Measurements from ENCODE around the gene ARHGAP25.

The ARHGAP25 gene

DNA sequence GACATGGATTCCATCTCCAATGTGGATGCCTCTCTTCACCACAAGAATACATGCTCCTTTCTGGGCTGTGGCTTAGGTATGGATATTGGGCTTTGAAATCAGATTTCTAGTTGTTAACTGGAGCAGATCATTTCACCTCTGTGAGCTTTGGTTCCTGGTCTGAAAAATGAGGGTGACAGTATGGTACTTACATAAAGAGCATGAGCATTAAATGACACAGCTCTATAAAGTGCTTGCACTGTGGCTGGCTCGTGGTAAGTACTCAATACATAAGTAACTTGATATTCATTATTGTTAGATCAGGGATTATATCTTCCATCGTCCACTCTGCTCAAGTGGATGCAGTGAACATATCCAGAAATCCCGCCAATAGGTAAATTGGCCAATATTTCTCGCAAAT is 33.4 kb downstream of the ARHGAP25 start:
- no peak for FAIRE-seq

GRCh38 chr2:68768461-68768860 is 33.9 kb downstream of the ARHGAP25 start:
- FAIRE-seq: no peak

- no peak for FAIRE-seq
These were observed 34.3 kb downstream of the ARHGAP25 start for GRCh38 chr2:68768951-68769350.

DNA sequence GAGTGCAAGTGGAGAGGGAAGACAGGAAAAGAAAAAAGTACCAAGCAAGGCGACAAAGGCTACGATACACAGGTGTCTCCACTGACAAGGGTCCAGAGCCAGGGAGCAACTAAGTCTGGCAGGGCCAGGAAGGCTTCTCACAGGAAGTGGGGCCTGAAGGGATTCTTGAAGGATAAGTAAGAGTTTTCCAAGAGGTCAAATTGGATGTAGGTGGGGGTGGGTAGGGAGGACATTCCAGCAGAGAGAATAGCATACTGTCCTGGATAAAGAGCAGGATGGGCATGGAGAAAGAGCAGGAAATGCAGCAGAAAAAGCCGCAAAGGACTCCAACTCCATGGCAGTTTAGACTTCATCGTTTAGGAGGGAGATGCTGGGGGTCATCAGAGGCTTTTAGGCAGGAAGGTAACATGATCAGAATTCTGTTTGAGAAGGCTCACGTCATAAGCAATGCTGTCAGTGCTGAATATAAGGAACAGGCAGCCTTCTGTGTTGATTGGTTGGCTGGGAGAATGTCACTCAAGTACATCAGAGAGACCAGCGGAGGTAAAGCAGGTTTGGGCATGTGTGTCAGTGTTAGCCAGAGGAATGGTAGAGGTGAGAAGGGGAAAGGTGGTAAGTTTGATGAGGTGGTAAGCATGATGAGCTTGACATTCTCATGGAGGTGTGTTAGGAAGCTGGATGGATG is 35.1 kb downstream of the ARHGAP25 start:
- FAIRE-seq: no peak

GRCh38 chr2:68770271-68771111 is 35.9 kb downstream of the ARHGAP25 start:
- no peak for FAIRE-seq

GRCh38 chr2:68771211-68771751 is 36.7 kb downstream of the ARHGAP25 start:
- FAIRE-seq: no peak

DNA sequence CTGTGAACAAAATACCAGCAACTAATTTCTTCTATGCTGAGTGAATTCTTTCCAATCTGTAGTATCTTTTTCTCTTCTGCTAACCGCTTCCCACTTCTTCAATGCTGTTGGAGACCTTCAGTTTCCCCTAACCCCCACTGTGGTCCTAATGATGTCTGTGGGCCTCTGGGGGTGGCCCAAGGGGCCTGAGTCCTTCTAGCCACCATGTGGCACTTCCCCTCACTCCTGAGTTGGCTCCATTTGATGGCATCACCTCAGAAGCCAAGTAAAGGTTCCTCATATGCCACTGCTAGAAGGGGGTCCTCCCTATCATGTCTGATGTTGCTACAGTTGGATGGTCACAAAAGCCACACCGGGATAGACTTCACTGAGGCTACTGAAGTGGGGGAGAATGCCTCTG is 37.5 kb downstream of the ARHGAP25 start:
- FAIRE-seq: no peak

GRCh38 chr2:68774569-68775271 is 40.1 kb downstream of the ARHGAP25 start:
- FAIRE-seq: no peak

DNA sequence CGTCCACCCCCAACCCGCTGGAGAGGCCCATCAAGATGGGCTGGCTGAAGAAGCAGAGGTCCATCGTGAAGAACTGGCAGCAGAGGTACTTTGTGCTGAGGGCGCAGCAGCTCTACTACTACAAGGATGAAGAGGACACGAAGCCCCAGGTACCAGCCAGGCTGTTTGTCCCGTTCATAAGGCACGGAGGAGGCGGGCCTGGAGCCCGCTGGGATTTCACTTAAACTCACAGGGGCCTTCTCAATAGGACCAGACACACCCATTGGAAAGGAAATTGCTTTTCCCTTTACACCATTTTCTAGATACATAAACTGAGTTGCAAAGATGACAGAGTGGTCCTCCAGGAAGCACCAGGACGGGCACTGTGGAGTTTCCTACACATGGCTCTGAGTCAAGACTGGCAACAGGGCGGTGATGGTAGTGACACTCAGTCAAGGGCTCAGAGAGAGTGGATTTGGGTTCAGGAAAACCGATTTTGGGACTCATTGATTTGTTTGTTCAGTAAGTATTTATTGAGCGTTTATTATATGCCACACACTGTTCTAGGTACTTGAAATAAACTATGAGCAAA is 40.7 kb downstream of the ARHGAP25 start:
- FAIRE-seq: no peak

GRCh38 chr2:68776124-68776523 is 41.5 kb downstream of the ARHGAP25 start:
- FAIRE-seq: no peak

DNA sequence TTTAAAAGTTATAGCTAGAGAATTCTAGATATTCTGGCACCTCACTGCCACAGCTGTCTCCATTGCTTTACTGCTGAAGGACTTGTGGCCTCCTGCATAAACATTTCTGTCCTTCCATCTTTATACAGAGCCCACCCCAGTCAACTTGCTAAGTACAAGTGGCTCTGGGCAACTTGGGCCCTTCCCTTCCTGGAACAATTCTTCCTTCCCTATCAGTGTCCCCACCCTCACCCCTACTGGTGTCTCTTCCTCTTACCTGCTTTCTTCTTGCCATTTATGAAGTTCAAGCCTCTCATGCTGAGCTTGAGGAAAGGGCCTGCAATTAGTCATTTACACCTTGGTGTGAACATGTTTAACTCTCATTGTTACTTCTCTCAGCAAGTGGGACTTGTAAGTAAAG is 45.0 kb downstream of the ARHGAP25 start:
- no peak for FAIRE-seq

DNA sequence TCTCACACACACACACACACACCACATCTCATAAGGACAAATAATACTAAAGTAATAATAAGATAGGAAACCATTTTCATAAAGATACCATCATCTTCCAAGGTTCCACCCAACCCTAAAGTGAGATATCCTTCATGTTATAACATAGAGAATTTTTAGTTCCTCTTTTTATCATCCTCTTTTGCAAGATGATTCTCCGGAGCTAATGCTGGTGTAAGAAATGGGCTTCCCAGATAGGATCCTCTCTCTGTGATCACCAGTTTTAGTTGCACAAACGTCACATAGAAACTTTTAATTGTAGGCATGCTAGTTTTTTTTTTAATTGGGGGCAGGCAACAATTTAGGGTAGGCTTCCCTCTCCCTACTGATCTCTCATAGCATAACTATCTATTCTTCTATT is 49.6 kb downstream of the ARHGAP25 start:
- no peak for FAIRE-seq

DNA sequence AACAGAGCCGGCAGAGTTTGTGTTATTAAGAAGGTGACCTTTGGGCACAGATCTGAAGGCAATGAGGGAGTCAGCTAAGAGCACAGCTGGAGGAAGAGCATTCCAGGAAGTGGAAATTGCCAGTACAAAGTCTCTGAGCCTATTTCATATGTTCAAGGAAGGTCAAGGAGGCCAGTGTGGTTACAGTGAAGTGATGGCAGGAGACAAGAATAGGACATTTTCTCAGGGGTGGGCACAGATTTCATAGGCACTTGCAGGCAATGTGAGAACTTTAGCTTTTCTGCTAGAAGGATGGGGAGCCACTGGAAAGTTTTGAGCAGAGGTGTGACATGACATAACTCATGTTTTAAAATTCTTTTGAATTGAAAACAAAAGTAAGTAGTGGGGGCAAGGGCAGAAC is 50.3 kb downstream of the ARHGAP25 start:
- FAIRE-seq: no peak

DNA sequence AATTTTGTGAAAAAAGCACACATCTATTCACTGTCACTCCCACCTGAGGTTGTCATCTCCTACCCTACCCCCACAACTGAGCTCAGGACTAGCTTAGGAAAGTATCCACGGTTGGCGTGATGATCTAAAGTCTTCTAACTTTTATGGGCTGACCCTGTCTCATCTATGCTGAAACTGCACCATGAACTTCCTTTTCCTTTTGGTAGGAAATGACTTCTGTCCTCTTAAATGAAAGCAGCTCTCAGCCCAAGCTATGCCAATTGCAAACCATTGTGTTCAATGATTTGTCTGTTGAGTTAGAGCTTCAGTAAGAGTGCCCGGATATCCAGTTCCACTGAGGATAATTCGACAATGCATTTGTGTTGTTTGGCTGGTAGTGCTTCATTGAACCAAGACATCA is 52.7 kb downstream of the ARHGAP25 start:
- FAIRE-seq: no peak

DNA sequence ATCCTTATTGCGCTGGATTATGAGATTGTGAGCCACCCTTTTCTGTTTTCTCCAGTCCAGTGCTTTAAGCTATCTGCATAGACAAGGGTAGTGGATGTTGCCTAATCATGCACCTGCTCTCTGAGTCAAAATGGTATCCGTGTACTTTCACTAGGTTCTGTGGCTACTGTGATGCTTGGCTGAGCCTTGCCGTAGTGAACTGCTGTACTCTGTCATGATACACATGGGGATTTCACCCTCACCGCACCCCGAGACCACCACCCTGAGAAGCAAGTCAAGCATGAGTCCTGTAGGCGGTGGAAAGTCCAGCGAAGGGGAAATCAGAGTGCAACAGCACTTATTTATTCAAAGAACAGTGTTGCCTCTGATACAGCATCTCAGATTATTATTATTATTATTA is 55.0 kb downstream of the ARHGAP25 start:
- no peak for FAIRE-seq

- FAIRE-seq: no peak
These were observed 56.0 kb downstream of the ARHGAP25 start for GRCh38 chr2:68790600-68790999.

- FAIRE-seq: no peak
These were observed 57.3 kb downstream of the ARHGAP25 start for GRCh38 chr2:68791914-68792313.

DNA sequence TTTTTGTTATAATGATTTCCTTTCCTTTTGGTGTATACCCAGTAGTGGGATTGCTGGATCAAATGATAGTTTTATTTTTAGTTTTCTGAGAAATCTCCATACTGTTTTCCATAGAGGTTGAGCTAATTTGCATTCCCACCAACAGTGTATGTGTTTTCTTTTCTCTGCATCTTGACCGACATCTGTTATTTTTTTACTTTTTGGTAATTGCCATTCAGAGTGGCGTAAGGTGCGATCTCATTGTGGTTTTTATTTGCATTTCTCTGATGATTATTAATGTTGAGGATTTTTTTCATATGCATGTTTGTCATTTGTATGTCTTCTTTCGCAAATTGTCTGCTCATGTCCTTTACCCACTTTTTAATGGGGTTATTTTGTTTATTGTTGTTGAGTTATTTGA is 58.1 kb downstream of the ARHGAP25 start:
- FAIRE-seq: no peak

GRCh38 chr2:68796295-68796905 is 61.8 kb downstream of the ARHGAP25 start:
- no peak for FAIRE-seq

GRCh38 chr2:68798569-68798968 is 64.0 kb downstream of the ARHGAP25 start:
- FAIRE-seq: no peak

- no peak for FAIRE-seq
These were observed 64.8 kb downstream of the ARHGAP25 start for GRCh38 chr2:68799140-68800026.

- FAIRE-seq: no peak
These were observed 65.4 kb downstream of the ARHGAP25 start for GRCh38 chr2:68800027-68800401.

All from endometrium (tissue), 2 donors.